ENCODE results near the gene TAB2. TPM values are rescaled to one million over a fixed set of nuclear protein-coding genes. Genes with fewer than 3 reads are reported as not detected.

Gene TAB2
- total and polyA plus RNA-seq, 8 donors = 49.3 to 103 (median 86.5) TPM

GRCh38 chr6:149314325-149314905 lies 3.1 kb upstream of the TAB2 start:
- no peak overlapping the region for H3K27ac ChIP-seq
- intact Hi-C loops (cut with DNase I) = loop anchor here in 1 of 2 donors (10.0 kb wide), 1 partner anchor 60 kb away; no protein-coding TSS in a partner anchor
- ATAC-seq = no peak
- DNase-seq = no peak
- no peaks in the 10 kb centered on the region for H3K9me3 ChIP-seq
- no peak overlapping the region for H3K4me3 ChIP-seq
- TF ChIP-seq CTCF (IDR thresholded peaks at IDR 0.05) = no peak
- no peaks in the 10 kb centered on the region for H3K36me3 ChIP-seq
- no peaks in the 10 kb centered on the region for H3K27me3 ChIP-seq
- H3K4me1 ChIP-seq = peaks cover 0 to 13% of the 10 kb centered on the region in 2 donors

GRCh38 chr6:149316108-149316727 lies 1.3 kb upstream of the TAB2 start:
- Histone ChIP-seq H3K9me3 (no peaks in the 10 kb centered on the region), H3K36me3 (no peaks in the 10 kb centered on the region), H3K27ac (peak overlapping the region; percentile 96 to 98), H3K4me1 (peaks cover 8 to 31% of the 10 kb centered on the region in 2 donors), H3K4me3 (peak overlapping the region; percentile 81 to 82), H3K27me3 (no peaks in the 10 kb centered on the region)
- intact Hi-C loops (cut with DNase I) = loop anchor here in 1 of 2 donors (10.0 kb wide), 1 partner anchor 59 kb away; no protein-coding TSS in a partner anchor
- ATAC-seq (no peak), DNase-seq (no peak)
- TF ChIP-seq CTCF (IDR thresholded peaks at IDR 0.05) = no peak

- intact Hi-C loops (cut with DNase I) = loop anchor here in 1 of 2 donors (10.0 kb wide), 1 partner anchor 58 kb away; no protein-coding TSS in a partner anchor
- H3K36me3 ChIP-seq = no peaks in the 10 kb centered on the region
- peak; percentile 89 for ATAC-seq
Observed at GRCh38 chr6:149316740-149317643, 520 bp upstream of the TAB2 start.

GRCh38 chr6:149318581-149319286 lies 1.2 kb downstream of the TAB2 start:
- intact Hi-C loops (cut with DNase I) = loop anchor here in 1 of 2 donors (10.0 kb wide), 1 partner anchor 56 kb away; no protein-coding TSS in a partner anchor
- Histone ChIP-seq H3K4me1 (peaks cover 8 to 51% of the 10 kb centered on the region in 2 donors), H3K27ac (peak overlapping the region; percentile 96 to 98), H3K9me3 (no peaks in the 10 kb centered on the region), H3K4me3 (peak overlapping the region; percentile 81 to 82), H3K36me3 (no peaks in the 10 kb centered on the region), H3K27me3 (no peaks in the 10 kb centered on the region)
- TF ChIP-seq CTCF (IDR thresholded peaks at IDR 0.05) = no peak
- DNase-seq = peak in 2 of 4 donors; percentile 18 to 30
- peak; percentile 9 for ATAC-seq

More at GRCh38 chr6:149316740-149317643, 520 bp upstream of the TAB2 start:
- peak overlapping the region; percentile 81 to 82 for H3K4me3 ChIP-seq
- TF ChIP-seq CTCF (IDR thresholded peaks at IDR 0.05) = no peak
- H3K9me3 ChIP-seq = no peaks in the 10 kb centered on the region
- peak; percentile 80 to 96 (median 92) for DNase-seq
- H3K27ac ChIP-seq = peak overlapping the region; percentile 96 to 98
- H3K4me1 ChIP-seq = peaks cover 8 to 36% of the 10 kb centered on the region in 2 donors
- no peaks in the 10 kb centered on the region for H3K27me3 ChIP-seq

All from left lung (tissue), 10 donors.